HG02870 (cell line): ENCODE data around the gene GRPR.
"Not testable (repeated sequence)": the region's sequence is repeated elsewhere in the genome, so short reads cannot be mapped to it uniquely, and the experiment has no call there.

Experiments
- ATAC-seq: cut with Tn5 transposase; IDR thresholded peaks from one replicate; pipeline ENCODE4 v1.9.1; 2021; ENCODE audit warnings: mild to moderate bottlenecking, moderate library complexity; ENCODE audit not compliant: unreplicated experiment

The GRPR gene

DNA sequence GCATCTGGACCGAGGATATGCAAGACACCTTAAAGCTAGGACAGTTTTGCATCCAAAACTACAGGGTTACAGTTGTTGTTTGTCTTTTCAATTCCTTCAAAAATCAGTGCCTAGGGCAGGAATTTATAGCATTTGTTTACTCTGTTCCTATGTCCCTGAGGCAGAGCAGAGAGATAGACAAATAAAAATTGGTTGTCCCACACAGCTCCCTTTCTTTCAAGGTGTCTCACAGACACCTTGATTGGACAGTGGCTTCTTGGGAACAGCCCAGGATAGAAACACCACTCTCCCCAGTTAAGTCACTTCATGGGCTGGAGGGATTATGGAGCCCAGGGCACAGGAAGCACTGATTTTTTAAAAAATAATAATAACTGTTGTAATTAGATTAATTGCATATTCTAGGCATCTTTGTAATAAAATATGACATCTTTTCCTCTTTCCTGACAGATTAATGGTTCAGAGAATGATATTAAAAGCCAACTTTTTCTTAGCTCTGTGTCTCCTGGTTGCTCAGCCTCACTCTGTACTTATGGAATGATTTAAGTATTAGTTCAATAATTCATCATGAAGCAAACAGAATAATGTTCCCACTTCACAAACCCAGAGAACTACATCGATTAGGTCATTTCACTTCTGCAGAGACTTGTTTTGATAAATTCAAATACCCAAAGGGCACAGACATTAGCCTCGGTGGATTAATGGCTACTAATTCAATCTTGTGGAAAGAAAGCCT lies 52.1 kb downstream of the GRPR start:
- ATAC-seq: no peak

DNA sequence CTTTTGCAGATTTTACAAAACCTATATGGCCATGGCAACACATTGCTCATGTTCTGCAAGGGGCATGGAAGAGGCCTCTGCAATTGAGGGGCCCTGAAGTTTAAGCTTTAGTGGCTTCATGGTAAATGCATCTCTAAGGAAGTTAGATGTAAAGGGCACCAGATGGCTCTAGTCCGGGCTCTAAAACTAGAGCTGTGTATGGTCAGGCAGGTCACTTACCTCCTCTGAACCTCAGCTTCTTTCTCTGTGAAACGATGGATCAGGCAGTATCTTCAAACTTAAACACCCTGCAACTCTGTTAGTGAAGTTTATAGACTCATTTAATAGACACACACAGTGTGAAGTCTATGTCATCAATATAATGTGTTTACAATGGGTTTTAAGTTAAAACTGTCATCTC lies 53.9 kb downstream of the GRPR start:
- ATAC-seq: no peak

DNA sequence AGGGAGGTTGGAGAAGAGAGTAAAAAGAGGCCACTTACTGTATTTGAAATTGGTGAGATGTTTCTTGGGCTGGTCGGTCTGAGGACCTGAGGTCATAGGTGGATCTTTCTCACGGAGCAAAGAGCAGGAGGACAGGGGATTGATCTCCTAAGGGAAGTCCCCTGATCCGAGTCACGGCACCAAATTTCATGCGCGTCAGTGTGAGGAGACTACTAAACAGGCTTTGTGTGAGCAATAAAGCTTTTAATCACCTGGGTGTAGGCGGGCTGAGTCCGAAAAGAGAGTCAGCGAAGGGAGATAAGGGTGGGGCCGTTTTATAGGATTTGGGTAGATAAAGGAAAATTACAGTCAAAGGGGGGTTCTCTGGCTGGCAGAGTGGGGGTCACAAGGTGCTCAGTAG lies 60.5 kb downstream of the GRPR start:
- not testable (repeated sequence) for ATAC-seq

DNA sequence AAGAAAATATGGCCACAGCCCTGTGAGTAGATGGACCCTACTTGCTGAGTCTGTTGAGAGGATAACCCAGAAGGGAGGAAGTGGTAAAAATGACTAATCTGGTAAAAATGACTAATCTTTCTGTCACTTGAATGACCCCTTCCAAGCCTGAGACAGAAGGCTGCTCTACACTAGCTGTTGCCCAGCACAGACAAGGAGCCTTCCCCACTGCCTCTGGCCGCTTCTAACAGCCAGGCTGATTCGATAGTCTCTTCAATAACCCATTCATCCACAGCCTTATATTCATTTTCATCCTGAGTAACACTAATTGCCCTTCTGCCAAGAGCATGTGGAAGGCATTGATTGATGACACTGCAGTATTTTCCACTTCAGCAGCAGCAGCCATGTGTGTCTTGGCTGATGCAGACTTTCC lies 62.4 kb downstream of the GRPR start:
- ATAC-seq: peak; percentile 98

DNA sequence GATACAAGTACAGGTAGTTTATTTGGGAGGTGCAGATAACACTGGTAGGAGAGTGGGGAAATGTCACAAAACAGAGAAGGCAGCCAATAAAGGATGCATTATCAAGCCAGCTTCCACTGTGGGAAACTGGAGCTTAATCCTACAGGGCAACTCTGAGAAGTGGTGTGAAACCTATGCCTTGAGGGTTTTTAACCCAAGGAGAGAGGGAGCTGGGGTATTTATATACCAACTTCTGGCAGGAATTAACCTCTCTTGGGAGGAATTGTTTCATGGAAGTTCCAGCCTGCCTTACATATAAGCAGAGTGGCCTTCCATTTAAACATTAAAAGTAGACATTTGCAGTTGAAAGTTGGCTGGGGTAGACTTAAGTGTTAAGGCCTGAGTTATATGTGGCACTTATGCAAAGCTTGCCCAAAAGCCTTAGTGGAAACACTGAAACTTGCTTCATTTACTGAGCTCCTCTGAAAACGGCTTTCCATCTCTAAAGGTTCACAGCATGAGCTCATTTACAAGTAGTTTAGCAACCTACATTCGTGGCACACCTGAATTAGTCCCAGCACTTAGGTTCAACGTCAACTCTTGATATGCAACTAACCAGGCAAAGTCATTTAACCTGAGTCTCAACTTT lies 63.1 kb downstream of the GRPR start:
- ATAC-seq: no peak

DNA sequence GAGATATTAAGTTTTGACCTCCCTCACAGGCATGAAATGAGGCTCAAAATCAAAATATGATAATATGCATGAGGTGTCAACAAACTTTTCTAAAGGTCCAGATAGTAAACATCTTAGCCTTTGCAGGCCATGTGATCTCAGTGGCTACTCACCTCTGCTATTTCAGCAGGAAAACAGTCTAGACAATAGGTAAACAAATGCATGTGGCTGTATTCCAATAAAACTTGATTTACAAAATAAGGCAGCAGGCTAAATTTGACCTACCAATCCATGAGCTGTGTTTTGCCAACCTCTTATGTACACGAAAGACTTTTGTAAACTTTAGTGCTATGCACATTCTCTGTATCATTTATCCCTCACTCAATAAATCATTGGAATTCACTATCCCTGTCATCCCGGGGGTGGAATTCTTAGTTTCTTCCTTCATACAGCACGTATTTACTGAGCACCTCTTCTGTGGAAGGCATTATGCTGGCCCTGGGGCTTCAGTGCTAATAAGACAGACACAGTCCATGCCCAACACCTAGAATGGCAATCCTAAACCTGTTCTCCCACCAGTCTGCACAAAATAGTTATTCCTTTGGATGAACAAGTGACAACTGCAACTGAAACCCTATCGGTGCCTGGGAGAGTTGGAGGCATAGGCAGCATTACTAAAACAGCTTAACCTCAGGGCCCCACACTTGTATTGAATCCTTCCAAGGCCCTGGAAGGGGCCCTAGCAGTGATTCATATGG lies 63.8 kb downstream of the GRPR start:
- ATAC-seq: no peak

DNA sequence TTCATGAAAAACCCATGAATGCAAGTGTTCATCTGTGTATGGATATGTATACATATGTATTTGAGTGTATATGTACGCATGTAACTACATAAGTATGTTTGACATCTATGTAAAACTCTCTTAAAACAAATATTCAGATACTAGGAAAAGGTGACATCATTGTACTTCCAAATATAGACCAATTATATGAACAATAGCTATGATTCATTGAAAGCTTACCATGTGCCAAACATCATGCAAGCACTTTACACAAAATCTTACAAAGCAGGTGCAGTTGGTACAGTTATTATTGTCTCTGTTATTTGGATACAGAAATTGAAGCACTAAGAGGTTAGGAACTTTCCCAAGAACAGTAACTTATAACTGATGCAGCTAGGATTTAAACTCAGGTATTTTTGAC lies 65.3 kb downstream of the GRPR start:
- no peak for ATAC-seq

DNA sequence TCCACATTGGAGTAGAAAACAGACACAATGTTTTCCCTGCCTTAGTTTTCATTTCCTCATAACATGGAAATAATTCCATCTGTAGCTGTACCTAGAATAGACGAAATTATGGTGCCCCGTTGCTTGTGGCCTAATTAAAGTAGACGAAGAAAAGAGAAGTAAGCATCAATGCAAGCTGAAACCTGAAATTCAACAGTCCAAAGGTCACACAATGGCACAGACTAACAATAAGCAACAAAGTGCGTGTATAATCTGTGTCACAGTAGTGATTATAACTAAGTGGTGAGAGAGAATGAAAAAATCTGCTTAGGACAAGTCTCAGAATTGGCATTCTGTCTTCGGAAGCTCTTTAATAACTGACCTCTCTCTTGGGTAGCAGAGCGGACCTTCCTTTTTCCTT lies 68.2 kb downstream of the GRPR start:
- no peak for ATAC-seq

DNA sequence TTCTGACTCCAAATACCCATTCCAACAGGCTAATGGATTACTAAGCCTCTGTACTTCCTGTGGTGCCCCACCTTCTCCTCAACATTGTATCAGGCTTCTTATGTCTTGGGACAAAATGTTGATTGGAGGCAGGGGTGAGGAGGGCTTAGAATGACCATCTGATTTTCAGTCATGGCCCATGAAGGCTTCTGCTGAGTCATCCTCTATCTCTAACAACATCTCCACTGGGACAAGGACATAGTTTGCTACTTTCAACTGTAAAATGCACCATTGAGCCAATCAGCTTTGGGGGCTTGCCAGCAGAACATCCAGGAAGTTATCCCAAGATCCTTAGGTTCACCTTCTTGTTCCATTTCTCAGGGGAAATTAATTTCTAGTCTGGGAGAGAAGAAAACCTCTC lies 73.5 kb downstream of the GRPR start:
- no peak for ATAC-seq

DNA sequence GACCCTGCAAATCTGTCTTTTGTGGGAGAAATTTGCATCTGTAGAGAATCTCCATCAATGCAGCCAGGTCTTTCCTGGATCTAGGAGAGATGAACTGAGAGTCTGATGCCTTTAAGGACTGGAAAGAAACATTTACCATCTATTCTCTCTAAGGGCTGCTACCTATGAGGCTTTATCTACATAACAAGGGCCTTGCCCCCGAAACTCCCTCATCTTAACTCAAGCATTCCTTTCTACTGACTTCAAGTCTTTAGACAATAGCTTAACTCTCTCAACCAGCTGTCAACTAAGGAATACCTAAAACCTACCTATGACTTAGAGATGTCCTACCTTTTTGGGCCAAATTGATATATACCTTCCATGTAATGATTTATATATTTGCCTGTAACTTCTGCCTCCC lies 76.0 kb downstream of the GRPR start:
- ATAC-seq: no peak

DNA sequence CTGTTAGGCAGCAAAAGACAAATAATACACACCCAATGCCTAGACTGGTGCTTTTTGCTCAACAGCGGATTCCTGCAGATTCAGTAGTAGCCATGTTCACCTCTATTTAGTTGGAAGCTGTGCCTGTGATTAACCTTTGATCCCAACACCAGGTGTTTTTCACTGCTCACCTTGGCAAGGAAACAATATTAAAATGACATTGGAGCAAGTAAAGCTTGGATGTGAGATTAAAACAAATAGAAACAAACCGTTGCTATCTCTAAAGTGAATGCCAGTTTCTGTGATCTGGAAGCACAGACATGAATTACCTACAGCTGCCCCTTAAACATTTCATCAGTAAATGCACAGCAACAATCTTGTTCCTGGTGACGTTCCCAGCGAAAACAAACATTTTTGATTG lies 79.6 kb downstream of the GRPR start:
- ATAC-seq: no peak
